GM12878 (cell line): ENCODE data around the gene KDM2A. TPM values are rescaled to one million over a fixed set of nuclear protein-coding genes. Genes with fewer than 3 reads are reported as not detected.
A peak's percentile ranks its signal among the peaks of the same experiment; 100 is the strongest.

Experiments
- CREB1 ChIP-seq: IDR thresholded peaks from 2 replicates; pipeline ENCODE4 v1.6.1; 2012; ENCODE audit warnings: low read depth, mild to moderate bottlenecking, inconsistent platforms
- DPF2 ChIP-seq: fragments of 450-650 bp; IDR thresholded peaks from 2 replicates; pipeline ENCODE4 v1.6.1; 2017; ENCODE audit warnings: mild to moderate bottlenecking
- EED ChIP-seq: sonication (generic); IDR thresholded peaks from 2 replicates; pipeline ENCODE4 v1.6.1; 2016; ENCODE audit warnings: antibody characterized with exemption, low read depth
- MYC ChIP-seq: IDR thresholded peaks from 2 replicates; pipeline ENCODE4 v1.6.1; 2011; ENCODE audit warnings: mild to moderate bottlenecking, low read length, moderate library complexity, inconsistent platforms; ENCODE audit not compliant: insufficient read depth, insufficient replicate concordance, insufficient read length, severe bottlenecking
- POLR2A ChIP-seq: IDR thresholded peaks from 2 replicates; pipeline ENCODE4 v1.6.1; 2011; ENCODE audit warnings: low read depth, mild to moderate bottlenecking, low read length
- polyA plus RNA-seq, 11 experiments: library from polyadenylated mRNA; depleted of rRNA in 4 of 11; unstranded in 6 of 11; stranded (reverse) in 5 of 11; fragments of >200 nt; fragmentation: Nextera tagmentation in 4 of 11; fragmentation: Illumina TruSeq in 1 of 11; extraction: Ambion mirVana in 4 of 11; extraction: Trizol in 1 of 11; gene quantifications; 1 replicate in 1 of 11; 2 replicates in 10 of 11; pipeline versions ENCODE4 v1.2.1 to v1.2.3, GENCODE V29; 2011 to 2016; ENCODE audit warnings: inconsistent platforms in 2 of 11, missing spikeins in 2 of 11, low read depth in 1 of 11
- total RNA-seq, 4 experiments: library from RNA; depleted of rRNA in 3 of 4; stranded (reverse); fragments of >200 nt in 3 of 4; fragmentation: Illumina TruSeq in 1 of 4; extraction: Trizol in 1 of 4; gene quantifications; 2 replicates each; pipeline versions ENCODE4 v1.2.1 to v1.2.3, GENCODE V29; 2013 to 2021
- TF ChIP-seq, protein P1 (sequence below): fragments of 450-650 bp; IDR thresholded peaks from 2 replicates; pipeline ENCODE4 v1.6.1; 2017; ENCODE audit warnings: mild to moderate bottlenecking, low read depth, inconsistent platforms; ENCODE audit not compliant: poor library complexity, severe bottlenecking

The KDM2A gene
- total and polyA plus RNA-seq, 10 of the 15 experiments (the other 5 are each of a cell fraction or from before 2014, with no cell fraction given) = 10.5 to 69.3 (median 41.6) TPM

DNA sequence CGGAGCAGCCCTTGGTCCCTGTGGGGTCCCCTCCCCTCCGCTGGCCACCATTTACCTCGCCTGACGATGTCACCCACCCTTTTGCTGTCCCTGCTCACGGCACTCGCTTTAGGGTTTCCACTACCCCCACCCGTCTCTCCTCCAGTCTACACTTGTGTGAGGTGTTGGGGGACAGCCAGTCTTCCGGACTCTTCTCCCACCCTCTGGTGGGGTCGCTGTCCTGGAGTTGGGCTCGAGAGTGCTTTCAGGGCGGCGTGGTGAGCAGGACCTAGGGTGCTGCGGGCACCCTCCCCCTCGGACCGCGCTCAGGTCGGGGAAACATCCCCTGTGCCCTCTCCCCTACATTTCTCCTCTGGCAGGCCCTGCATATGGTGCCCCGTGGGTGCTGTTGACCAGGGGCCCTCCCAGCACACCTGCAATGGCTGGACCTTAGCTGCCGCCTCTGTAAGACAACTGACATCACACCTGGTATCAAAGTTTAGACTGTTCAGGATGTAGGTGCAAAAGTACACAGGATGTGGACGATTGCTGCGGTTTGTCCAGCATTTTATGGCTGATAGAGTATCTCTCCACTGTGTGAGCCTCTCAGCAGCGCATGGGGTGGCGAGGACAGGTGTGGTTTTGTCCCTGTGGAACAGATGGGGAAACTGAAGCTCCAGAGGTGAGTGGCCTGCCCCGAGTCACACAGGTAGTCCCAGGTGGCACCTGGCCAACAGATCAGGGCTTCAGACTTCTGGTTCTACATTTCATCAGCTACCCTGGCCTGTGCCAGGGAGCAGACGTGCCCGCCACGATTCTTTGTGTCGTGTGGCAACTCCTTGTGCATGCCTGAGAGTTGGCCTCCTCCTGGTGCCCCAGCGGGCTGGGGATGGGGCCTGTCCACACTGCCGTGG lies 148.4 kb downstream of the KDM2A start (continued):
- TF ChIP-seq, protein P1, sequence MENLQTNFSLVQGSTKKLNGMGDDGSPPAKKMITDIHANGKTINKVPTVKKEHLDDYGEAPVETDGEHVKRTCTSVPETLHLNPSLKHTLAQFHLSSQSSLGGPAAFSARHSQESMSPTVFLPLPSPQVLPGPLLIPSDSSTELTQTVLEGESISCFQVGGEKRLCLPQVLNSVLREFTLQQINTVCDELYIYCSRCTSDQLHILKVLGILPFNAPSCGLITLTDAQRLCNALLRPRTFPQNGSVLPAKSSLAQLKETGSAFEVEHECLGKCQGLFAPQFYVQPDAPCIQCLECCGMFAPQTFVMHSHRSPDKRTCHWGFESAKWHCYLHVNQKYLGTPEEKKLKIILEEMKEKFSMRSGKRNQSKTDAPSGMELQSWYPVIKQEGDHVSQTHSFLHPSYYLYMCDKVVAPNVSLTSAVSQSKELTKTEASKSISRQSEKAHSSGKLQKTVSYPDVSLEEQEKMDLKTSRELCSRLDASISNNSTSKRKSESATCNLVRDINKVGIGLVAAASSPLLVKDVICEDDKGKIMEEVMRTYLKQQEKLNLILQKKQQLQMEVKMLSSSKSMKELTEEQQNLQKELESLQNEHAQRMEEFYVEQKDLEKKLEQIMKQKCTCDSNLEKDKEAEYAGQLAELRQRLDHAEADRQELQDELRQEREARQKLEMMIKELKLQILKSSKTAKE = no peak
- no peak; the same call in 1 of the 2 replicates for TF ChIP-seq DPF2
- 0 out of 2 replicates have a peak, but pooled peaks have one; percentile 18 for TF ChIP-seq EED
- peak; percentile 48; the same call in 1 of the 2 replicates for TF ChIP-seq POLR2A
- TF ChIP-seq CREB1 = no peak
- TF ChIP-seq MYC = no peak
